ENCODE results near the gene NFATC3.

NFATC3 gene

DNA sequence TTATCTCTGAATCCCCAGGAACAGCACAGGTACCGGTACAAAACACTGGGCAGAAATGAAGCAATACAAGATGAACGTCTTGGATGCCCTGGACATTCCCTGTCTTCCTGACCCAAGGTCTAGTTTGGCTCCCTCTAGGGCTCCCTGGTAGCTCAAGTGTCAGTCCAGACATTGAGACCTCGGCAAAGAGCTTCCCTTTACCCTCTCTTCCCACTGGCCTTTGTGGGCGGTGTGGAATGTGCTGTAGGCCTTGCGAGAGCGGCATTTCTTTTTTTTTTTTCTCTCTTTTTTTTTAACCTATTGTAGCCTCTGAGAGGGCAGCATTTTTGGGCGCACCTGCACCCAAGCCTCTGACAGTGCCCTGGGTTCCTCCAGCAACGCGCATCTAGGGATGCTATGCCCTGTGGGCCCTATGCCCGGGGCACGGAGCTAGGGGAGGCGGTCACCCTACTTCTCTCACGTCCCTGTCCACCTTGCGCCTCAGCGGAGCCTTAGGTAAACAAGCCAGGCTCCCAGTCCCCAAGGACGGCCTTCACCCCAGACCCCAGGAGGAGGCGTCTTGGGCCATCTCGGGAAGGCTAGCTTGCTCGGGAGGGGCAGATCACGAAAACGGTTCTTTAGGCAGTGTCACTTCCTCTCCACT is 1.2 kb upstream of the NFATC3 start:
- Histone ChIP-seq H3K27ac (peak overlapping the region; percentile 98 to 100), H3K4me3 (peak overlapping the region; percentile 76)
- TF ChIP-seq, protein P1, sequence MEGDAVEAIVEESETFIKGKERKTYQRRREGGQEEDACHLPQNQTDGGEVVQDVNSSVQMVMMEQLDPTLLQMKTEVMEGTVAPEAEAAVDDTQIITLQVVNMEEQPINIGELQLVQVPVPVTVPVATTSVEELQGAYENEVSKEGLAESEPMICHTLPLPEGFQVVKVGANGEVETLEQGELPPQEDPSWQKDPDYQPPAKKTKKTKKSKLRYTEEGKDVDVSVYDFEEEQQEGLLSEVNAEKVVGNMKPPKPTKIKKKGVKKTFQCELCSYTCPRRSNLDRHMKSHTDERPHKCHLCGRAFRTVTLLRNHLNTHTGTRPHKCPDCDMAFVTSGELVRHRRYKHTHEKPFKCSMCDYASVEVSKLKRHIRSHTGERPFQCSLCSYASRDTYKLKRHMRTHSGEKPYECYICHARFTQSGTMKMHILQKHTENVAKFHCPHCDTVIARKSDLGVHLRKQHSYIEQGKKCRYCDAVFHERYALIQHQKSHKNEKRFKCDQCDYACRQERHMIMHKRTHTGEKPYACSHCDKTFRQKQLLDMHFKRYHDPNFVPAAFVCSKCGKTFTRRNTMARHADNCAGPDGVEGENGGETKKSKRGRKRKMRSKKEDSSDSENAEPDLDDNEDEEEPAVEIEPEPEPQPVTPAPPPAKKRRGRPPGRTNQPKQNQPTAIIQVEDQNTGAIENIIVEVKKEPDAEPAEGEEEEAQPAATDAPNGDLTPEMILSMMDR (IDR thresholded peaks at IDR 0.05): no peak
- no peak for DNase-seq (ENCODE audit: low spot score)

DNA sequence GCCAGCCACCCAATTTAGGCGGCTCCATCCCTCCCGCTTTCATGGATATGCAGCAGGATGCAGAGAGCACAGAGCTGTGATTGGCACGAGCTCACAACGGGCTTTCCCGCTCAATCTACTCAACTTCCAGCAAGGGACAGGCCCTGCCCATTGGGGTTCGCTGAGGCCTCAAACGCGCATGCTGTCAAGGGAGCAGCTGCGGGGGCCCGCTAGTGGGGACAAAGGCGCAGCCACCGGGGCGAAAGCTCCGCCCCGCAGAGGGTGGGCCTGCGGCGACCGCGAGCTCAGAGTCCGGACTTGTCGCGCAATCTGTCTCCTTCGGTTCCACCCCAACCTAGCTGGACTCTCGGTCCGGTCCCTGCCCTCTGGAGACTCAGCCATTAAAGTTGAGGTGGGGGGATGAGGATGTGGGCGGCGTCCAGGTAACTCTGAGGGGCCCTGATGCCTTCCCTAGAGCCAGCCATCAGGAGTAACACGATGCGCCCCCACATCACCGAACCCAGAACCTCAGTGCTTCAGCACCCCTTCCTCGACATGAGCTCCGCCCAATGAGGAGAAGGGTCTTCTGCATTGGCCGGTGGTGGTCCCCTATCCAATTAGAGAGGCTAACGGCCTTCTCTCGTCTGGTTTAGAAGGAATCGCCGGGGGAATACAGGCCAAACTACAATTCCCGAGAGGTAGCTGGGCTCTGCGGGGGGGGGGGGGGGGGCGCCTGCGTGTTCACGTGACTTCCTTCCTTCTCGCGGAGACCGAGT is 489 bp upstream of the NFATC3 start:
- Histone ChIP-seq H3K27ac (peak overlapping the region; percentile 98 to 100), H3K4me3 (peak overlapping the region; percentile 76)
- DNase-seq (ENCODE audit: low spot score): peak; percentile 99
- TF ChIP-seq, protein P1 (IDR thresholded peaks at IDR 0.05): no peak

DNA sequence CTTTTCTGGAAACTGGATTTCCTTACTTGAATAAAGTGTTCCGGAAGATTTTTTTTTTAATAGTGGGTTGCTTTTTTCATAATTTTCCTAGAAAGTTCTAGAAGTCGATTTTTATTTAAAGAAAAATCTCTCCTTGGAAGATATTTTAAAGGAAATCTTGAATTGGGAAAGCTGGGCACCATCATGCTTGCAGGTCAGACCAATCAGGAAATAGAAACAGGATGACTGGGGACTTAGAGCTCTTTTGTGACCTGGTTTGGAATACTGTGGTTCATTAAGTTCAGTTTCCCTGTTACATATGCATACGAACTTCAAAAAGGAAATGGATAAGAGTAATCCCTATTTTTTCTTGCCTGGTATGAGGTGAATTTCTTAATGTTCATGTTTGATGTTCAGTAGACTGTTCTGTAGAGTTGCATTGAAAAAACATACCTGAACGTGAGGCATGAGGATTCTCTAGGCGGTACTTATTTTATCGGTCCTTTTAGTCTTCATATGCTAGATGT is 1.2 kb downstream of the NFATC3 start:
- Histone ChIP-seq H3K27ac (peak overlapping the region; percentile 87 to 100), H3K4me3 (peak overlapping the region; percentile 76)
- TF ChIP-seq, protein P1 (IDR thresholded peaks at IDR 0.05): no peak
- DNase-seq (ENCODE audit: low spot score): no peak

DNA sequence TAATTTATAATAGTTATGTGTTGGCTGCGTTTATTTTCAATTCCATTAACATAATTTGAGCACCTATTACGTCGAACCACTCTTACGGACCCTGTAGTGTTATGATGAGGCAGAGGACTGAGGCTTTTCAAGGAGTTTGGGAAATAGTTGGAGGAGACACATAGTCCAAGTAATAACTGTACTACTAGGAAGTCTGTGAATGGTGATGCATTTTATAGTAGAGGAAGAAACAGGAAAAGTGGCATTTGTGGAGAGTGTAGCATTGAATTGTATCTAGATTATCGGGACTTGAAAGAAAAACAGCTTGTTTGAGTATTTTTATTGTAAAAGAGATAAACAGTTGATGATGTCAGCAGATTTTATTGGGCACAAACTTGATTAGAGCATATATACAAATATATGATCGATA is 1.7 kb downstream of the NFATC3 start:
- H3K27ac ChIP-seq: peak overlapping the region; percentile 45 to 87
- DNase-seq (ENCODE audit: low spot score): no peak
- TF ChIP-seq, protein P1 (IDR thresholded peaks at IDR 0.05): no peak
- peak overlapping the region; percentile 76 for H3K4me3 ChIP-seq

DNA sequence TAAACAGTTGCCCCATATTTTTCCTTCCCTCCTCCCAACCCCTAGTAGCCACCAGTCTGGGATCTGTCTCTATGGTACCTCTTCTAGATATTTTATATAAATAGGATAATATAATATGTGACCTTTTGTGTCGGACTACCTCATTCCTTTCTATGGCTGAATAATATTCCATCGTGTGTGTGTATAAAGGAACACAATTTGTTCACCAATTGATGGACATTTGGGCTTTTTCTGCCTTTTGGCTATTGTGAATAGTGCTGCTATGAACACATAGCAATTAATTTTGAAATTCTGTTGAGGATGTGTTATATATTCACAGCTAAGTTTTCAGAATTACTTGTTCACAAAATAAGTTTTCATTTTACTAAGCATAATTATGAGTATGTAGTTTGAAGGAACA is 2.5 kb downstream of the NFATC3 start:
- TF ChIP-seq, protein P1 (IDR thresholded peaks at IDR 0.05): no peak
- H3K4me3 ChIP-seq: no peak overlapping the region
- H3K27ac ChIP-seq: no peak overlapping the region
- DNase-seq (ENCODE audit: low spot score): no peak

DNA sequence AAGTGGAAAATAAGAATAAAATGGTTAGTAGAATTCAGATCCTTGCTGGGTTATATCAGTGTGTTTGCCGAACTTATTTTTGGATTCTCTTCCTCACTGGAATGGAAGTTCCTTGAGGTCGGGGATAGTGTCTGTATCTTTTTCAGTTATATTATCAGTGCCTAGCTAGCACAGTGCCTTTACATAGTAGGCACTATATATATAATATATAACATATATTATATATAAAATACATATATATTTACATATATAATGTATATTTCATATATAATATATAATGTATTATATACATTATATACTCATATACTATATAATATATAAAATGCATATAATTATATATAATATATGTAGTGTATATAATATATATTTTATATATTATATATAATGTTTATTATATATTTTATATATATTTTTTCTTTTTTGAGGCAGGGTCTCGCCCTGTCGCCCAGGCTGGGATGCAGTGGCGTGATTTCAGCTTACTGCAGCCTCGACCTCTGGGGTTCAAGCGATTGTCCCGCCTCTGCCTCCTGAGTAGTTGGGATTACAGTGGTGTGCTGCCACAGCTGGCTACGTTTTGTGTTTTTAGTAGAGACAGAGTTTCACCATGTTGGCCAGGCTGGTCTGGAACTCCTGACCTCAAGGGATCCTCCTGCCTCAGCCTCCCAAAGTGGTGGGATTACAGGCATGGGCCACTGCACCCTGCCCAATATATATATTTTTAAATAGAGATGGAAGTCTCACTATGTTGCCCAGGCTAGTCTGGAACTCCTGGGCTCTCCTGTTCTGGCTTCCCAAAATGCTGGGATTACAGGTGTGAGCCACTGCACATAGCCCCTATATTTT is 3.2 kb downstream of the NFATC3 start:
- Histone ChIP-seq H3K27ac (no peak overlapping the region), H3K4me3 (no peak overlapping the region)
- DNase-seq (ENCODE audit: low spot score): no peak
- TF ChIP-seq, protein P1 (IDR thresholded peaks at IDR 0.05): no peak
